ENCODE data around the gene GNRHR. TPM values are rescaled to one million over a fixed set of nuclear protein-coding genes. Genes with fewer than 3 reads are reported as not detected.
A peak's percentile ranks its signal among the peaks of the same experiment; 100 is the strongest.

GNRHR gene
- total and polyA plus RNA-seq, 2 donors (not counting 1 experiment from before 2014, with no cell fraction given): not detected

DNA sequence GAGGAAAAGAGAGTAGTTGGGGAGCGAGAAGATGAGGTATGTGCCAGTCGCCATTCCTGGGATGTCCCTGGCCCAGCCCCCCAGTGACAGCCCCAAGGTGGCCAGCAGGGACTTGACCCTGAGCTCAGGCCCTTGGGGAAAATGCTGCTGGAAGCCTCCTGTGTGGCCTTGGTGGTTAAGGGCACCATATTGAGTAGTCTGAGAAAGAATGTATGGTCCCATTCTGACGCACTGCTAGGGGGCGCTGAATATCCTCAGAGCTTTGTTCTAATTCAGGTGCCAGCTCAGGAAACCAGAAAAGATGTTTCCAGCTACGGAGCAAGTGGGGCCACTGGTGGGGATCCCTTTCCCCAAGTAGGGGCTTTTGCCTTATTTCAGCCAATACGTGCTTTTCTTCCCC lies 39.2 kb downstream of the GNRHR start:
- no peak overlapping the region for H3K4me2 ChIP-seq (ENCODE audit: extremely low read depth, insufficient read depth, low read length)
- no peaks in the 10 kb centered on the region for H3K9me3 ChIP-seq (ENCODE audit: control insufficient read depth, insufficient read depth, low read depth, low read length)
- no peak overlapping the region for H3K9ac ChIP-seq (ENCODE audit: insufficient read depth, low read length)
- H3K27me3 ChIP-seq (ENCODE audit: control insufficient read depth, insufficient read depth, low read length): no peaks in the 10 kb centered on the region
- H4K20me1 ChIP-seq (ENCODE audit: control insufficient read depth, extremely low read depth, insufficient read depth, low read length): no peaks in the 10 kb centered on the region
- peaks cover 3% of the 10 kb centered on the region for H3K4me1 ChIP-seq (ENCODE audit: control insufficient read depth, extremely low read depth, insufficient read depth, low read length)
- TF ChIP-seq, protein P1, sequence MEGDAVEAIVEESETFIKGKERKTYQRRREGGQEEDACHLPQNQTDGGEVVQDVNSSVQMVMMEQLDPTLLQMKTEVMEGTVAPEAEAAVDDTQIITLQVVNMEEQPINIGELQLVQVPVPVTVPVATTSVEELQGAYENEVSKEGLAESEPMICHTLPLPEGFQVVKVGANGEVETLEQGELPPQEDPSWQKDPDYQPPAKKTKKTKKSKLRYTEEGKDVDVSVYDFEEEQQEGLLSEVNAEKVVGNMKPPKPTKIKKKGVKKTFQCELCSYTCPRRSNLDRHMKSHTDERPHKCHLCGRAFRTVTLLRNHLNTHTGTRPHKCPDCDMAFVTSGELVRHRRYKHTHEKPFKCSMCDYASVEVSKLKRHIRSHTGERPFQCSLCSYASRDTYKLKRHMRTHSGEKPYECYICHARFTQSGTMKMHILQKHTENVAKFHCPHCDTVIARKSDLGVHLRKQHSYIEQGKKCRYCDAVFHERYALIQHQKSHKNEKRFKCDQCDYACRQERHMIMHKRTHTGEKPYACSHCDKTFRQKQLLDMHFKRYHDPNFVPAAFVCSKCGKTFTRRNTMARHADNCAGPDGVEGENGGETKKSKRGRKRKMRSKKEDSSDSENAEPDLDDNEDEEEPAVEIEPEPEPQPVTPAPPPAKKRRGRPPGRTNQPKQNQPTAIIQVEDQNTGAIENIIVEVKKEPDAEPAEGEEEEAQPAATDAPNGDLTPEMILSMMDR (conservative IDR thresholded peaks at IDR 0.05 in 1 of 2, IDR thresholded peaks at IDR 0.05 in 1 of 2; ENCODE audit: low read depth in 1 of 2, low read length in 2 of 2): no peak
- no peak for TF ChIP-seq EZH2 (IDR thresholded peaks at IDR 0.05; ENCODE audit: low read length, missing control alignments)
- no peak for DNase-seq (ENCODE audit: low read depth in 2 of 2)
- H2AFZ ChIP-seq (ENCODE audit: low read length): no peak overlapping the region
- no peaks in the 10 kb centered on the region for H3K79me2 ChIP-seq (ENCODE audit: control insufficient read depth, insufficient read depth, low read length)
- H3K27ac ChIP-seq (ENCODE audit: insufficient read depth, low read length): no peak overlapping the region
- H3K36me3 ChIP-seq (ENCODE audit: control insufficient read depth, insufficient read depth, low read length): no peaks in the 10 kb centered on the region
- H3K4me3 ChIP-seq (replicated peaks in 1 of 4; ENCODE audit: control extremely low read depth in 1 of 4, insufficient read depth in 1 of 4, low read depth in 3 of 4, low read length in 4 of 4): no peak overlapping the region

- Histone ChIP-seq H4K20me1 (ENCODE audit: control insufficient read depth, extremely low read depth, insufficient read depth, low read length) (no peaks in the 10 kb centered on the region), H3K27me3 (ENCODE audit: control insufficient read depth, insufficient read depth, low read length) (no peaks in the 10 kb centered on the region), H2AFZ (ENCODE audit: low read length) (no peak overlapping the region), H3K79me2 (ENCODE audit: control insufficient read depth, insufficient read depth, low read length) (no peaks in the 10 kb centered on the region), H3K4me1 (ENCODE audit: control insufficient read depth, extremely low read depth, insufficient read depth, low read length) (peaks cover 3% of the 10 kb centered on the region), H3K4me3 (replicated peaks in 1 of 4; ENCODE audit: control extremely low read depth in 1 of 4, insufficient read depth in 1 of 4, low read depth in 3 of 4, low read length in 4 of 4) (no peak overlapping the region), H3K9me3 (ENCODE audit: control insufficient read depth, insufficient read depth, low read depth, low read length) (no peaks in the 10 kb centered on the region), H3K4me2 (ENCODE audit: extremely low read depth, insufficient read depth, low read length) (no peak overlapping the region), H3K36me3 (ENCODE audit: control insufficient read depth, insufficient read depth, low read length) (no peaks in the 10 kb centered on the region), H3K9ac (ENCODE audit: insufficient read depth, low read length) (no peak overlapping the region), H3K27ac (ENCODE audit: insufficient read depth, low read length) (no peak overlapping the region)
- DNase-seq (ENCODE audit: low read depth in 2 of 2): no peak
- TF ChIP-seq, protein P1 (conservative IDR thresholded peaks at IDR 0.05 in 1 of 2, IDR thresholded peaks at IDR 0.05 in 1 of 2; ENCODE audit: low read depth in 1 of 2, low read length in 2 of 2): no peak
- no peak for TF ChIP-seq EZH2 (IDR thresholded peaks at IDR 0.05; ENCODE audit: low read length, missing control alignments)
Observed at GRCh38 chr4:67714248-67714583, 40.0 kb downstream of the GNRHR start.

DNA sequence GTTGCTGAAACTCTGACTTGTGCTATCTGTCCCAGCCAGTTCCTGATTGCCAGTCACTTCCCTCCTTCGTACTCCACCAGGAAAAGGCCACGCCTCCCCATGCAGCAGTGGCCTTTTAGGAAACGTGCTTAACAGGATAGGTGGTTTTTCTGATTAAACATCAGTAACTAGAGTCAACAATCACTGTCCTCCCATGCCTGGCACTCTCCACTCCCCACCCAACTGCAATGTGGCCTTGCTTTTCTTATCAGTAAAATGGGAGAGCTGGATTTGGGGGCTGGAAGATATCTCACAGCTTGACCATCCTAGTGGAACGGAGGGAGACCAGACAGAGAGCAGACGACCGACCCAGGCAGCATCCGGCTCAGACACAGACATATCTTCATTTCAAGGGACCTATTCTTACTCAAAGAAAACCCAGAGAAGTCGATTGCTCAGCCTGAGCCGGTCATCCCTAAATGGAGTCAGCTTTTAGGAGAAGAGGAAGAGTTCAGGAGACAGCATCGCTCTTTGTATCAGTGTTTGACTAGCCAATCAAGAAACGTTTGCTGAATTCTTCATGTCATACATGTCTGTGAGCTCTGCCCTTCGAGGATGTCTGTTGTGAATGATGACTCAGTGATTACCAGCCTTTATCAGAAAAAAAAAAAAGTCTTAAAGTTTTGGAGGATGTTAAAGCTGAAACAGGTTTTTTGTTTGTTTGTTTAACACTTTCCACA lies 40.5 kb downstream of the GNRHR start:
- peaks cover 3% of the 10 kb centered on the region for H3K4me1 ChIP-seq (ENCODE audit: control insufficient read depth, extremely low read depth, insufficient read depth, low read length)
- no peaks in the 10 kb centered on the region for H3K36me3 ChIP-seq (ENCODE audit: control insufficient read depth, insufficient read depth, low read length)
- H3K79me2 ChIP-seq (ENCODE audit: control insufficient read depth, insufficient read depth, low read length): no peaks in the 10 kb centered on the region
- H3K4me2 ChIP-seq (ENCODE audit: extremely low read depth, insufficient read depth, low read length): no peak overlapping the region
- TF ChIP-seq EZH2 (IDR thresholded peaks at IDR 0.05; ENCODE audit: low read length, missing control alignments): no peak
- TF ChIP-seq, protein P1 (conservative IDR thresholded peaks at IDR 0.05 in 1 of 2, IDR thresholded peaks at IDR 0.05 in 1 of 2; ENCODE audit: low read depth in 1 of 2, low read length in 2 of 2): no peak
- no peak overlapping the region for H3K4me3 ChIP-seq (replicated peaks in 1 of 4; ENCODE audit: control extremely low read depth in 1 of 4, insufficient read depth in 1 of 4, low read depth in 3 of 4, low read length in 4 of 4)
- no peaks in the 10 kb centered on the region for H3K27me3 ChIP-seq (ENCODE audit: control insufficient read depth, insufficient read depth, low read length)
- H3K9ac ChIP-seq (ENCODE audit: insufficient read depth, low read length): no peak overlapping the region
- no peak overlapping the region for H2AFZ ChIP-seq (ENCODE audit: low read length)
- peak overlapping the region; percentile 22 for H3K27ac ChIP-seq (ENCODE audit: insufficient read depth, low read length)
- no peaks in the 10 kb centered on the region for H3K9me3 ChIP-seq (ENCODE audit: control insufficient read depth, insufficient read depth, low read depth, low read length)
- DNase-seq (ENCODE audit: low read depth in 2 of 2): peak; percentile 17 to 56
- H4K20me1 ChIP-seq (ENCODE audit: control insufficient read depth, extremely low read depth, insufficient read depth, low read length): no peaks in the 10 kb centered on the region

Measured in fibroblast of lung (primary cell).